ENCODE results near the gene CFAP99. TPM values are rescaled to one million over a fixed set of nuclear protein-coding genes. Genes with fewer than 3 reads are reported as not detected.
A peak's percentile ranks its signal among the peaks of the same experiment; 100 is the strongest.
"Not testable (repeated sequence)": the region's sequence is repeated elsewhere in the genome, so short reads cannot be mapped to it uniquely, and the experiment has no call there.

CFAP99 gene
- polyA plus RNA-seq, 6 donors from 2014 or later: not detected

DNA sequence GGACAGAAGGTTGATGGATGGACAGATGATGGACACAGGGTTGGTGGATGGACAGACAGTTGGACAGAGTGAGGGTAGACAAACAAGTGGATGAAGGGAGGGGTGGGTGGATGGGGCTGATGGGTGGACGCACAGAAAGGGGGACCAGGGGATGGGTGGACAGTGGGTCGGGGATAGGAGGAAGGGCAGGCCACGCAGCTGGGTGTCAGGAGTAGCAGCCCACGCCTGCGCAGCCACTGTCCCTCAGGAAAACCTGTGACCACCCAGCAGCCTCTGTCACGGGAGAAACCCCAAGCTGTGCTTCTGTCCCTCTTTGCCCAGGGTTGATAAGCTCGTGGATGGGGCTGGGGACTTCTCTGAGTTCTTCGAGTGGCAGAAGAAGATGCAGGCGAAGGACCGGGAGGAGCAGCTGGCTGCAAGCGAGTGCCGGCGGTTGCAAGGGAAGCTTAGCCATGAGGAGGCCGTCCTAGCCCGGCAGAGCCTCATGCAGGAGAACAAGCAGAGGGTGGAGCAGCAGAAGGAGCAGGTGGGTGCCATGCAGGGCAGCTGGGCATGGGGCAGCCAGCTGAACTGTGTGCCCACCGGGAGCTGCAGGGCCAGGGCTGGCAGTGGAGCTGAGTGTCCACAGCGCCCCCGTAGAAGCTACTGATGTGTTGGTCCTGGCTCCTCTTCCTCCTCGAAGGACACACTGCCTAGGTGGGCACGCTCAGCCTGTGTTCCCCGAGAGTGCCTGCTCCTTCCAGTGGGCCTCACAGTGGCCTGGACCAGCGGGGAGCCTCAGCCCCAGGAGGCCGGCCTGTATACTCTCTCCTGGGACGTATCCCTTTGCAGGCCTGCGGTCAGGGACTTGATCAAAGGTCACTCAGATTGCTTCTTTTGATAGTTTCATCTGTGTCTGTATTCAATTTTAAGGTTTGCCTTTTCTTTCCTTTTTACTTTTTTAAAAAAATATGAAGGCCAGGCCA, 33.3 kb downstream of the CFAP99 start:
- no peak for ATAC-seq (ENCODE audit: low read depth in 2 of 2)
- no peak for DNase-seq
- no peak overlapping the region for H3K4me3 Mint-ChIP-seq

DNA sequence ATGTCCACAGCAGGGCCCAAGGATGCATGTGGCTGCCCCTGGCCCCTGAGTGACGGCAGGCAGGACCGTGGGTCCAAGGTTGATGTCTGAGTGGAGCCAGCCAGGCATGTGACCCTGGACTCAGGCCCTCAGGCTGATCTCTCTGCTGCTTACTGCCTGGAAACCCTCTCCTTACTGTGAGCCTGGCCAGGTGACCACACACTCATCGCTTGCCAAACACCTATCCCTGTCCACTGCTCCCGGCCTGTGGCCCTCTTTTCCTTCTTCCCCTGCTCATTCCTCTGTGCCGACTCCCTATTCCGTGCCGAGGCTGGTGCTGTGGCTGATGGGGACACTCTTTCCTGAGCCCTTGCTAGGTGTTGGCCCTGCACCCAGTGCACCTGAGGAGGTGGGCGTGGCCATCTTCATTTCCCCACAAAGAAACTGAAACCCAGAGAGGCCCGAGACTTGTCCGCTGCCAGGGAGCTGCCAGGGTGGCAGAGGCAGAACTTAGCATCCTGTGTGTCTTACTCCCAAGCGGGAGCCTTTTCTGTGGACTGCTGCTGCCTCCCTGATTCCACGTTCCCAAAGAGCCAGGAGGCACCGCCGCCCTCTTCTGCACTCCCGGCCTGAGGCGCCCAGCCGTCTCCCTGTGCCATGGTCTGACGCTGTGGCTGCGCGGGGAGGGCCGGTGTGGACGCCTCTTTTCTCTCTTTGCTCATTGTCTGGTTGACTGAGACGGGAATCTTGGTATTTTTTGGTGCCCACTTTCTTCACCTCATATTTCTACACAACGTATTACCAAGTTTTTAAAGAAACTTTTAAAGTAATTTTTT, 38.9 kb downstream of the CFAP99 start:
- peaks cover 0 to 25% (median 15%) of the 10 kb centered on the region in 3 donors for H3K27me3 Mint-ChIP-seq

More for the DNA sequence above, 33.3 kb downstream of the CFAP99 start:
- H3K9me3 Mint-ChIP-seq: no peaks in the 10 kb centered on the region
- peaks cover 0 to 3% (median 0%) of the 10 kb centered on the region in 3 donors for H3K4me1 Mint-ChIP-seq
- H3K36me3 Mint-ChIP-seq: no peaks in the 10 kb centered on the region
- peak overlapping the region in 1 of 6 donors; percentile 86 for H3K27ac Mint-ChIP-seq
- no peaks in the 10 kb centered on the region for H3K27me3 Mint-ChIP-seq

DNA sequence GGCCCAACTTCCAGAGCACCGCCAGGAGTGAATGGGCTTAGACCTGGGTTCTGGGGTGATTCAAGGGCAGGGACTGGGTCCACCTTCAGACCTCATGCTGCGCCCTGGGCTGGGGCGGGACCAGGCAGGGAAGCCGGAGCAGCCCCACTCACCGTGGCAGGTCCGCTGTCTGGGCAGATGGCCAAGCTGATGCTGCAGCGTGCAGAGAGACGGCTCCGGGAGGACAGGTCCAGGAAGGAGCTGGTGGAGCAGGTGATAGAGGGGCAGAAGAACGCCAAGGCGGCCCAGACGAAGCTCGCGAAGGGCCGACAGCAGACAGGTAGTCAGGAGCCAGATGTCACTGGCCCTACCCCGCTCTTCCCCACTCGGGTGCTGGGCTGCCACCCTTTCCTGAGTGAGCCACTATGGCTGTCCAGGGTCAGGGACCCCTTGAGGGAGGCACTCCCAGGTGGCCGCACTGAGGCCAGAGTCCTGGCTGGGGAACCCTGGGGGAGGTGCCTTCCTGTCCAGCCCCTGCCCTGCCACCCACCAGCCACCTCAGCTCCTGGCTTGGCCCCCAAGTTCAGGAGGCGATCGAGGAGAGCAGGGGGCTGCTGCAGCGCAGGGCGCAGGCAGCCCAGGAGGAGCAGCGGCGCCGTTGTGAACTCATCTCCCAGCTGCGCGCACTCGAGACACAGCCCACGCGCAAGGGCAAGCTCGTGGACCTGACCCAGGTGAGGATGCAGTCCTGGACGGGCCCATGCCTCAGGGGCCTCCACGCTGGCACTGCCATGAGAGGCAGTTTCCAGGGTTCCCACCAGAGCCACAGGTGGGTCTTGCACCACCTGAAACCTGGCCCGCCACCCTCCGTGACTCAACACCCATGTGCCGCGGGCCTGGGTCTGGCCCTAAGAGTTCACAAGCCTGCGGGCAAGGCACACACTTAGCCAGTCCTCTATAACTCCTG, 40.1 kb downstream of the CFAP99 start:
- DNase-seq: no peak
- H3K4me3 Mint-ChIP-seq: no peak overlapping the region
- H3K4me1 Mint-ChIP-seq: peaks cover 12 to 16% (median 12%) of the 10 kb centered on the region in 3 donors
- no peak overlapping the region for H3K27ac Mint-ChIP-seq
- no peak for ATAC-seq (ENCODE audit: low read depth in 2 of 2)
- no peaks in the 10 kb centered on the region for H3K36me3 Mint-ChIP-seq
- H3K9me3 Mint-ChIP-seq: no peaks in the 10 kb centered on the region
- H3K27me3 Mint-ChIP-seq: peaks cover 0 to 25% (median 15%) of the 10 kb centered on the region in 3 donors

More for the DNA sequence above, 38.9 kb downstream of the CFAP99 start:
- Mint-ChIP-seq H3K9me3 (no peaks in the 10 kb centered on the region), H3K36me3 (no peaks in the 10 kb centered on the region), H3K4me3 (no peak overlapping the region), H3K4me1 (peaks cover 8 to 11% (median 9%) of the 10 kb centered on the region in 3 donors), H3K27ac (no peak overlapping the region)
- DNase-seq (no peak), ATAC-seq (ENCODE audit: low read depth in 2 of 2) (no peak)

GRCh38 chr4:2459589-2460349, 41.0 kb downstream of the CFAP99 start:
- no peaks in the 10 kb centered on the region for H3K36me3 Mint-ChIP-seq
- H3K27ac Mint-ChIP-seq: peak overlapping the region in 2 of 6 donors; percentile 56 to 91
- ATAC-seq (ENCODE audit: low read depth in 2 of 2) (no peak), DNase-seq (no peak)
- peak overlapping the region in 3 of 8 donors; percentile 24 to 77 (median 31) for H3K4me3 Mint-ChIP-seq
- H3K27me3 Mint-ChIP-seq: peaks cover 0 to 25% (median 15%) of the 10 kb centered on the region in 3 donors
- H3K9me3 Mint-ChIP-seq: no peaks in the 10 kb centered on the region
- H3K4me1 Mint-ChIP-seq: peaks cover 12 to 16% (median 12%) of the 10 kb centered on the region in 3 donors

- ATAC-seq (ENCODE audit: low read depth in 2 of 2) (no peak), DNase-seq (no peak)
- Mint-ChIP-seq H3K4me1 (peaks cover 12 to 16% (median 12%) of the 10 kb centered on the region in 3 donors), H3K27me3 (peaks cover 0 to 25% (median 15%) of the 10 kb centered on the region in 3 donors), H3K27ac (peak overlapping the region in 1 of 6 donors; percentile 40), H3K9me3 (no peaks in the 10 kb centered on the region), H3K36me3 (no peaks in the 10 kb centered on the region), H3K4me3 (peak overlapping the region; percentile 79 to 88 (median 85))
Measured at GRCh38 chr4:2461246-2461960, 42.6 kb downstream of the CFAP99 start.

- peaks cover 12 to 16% (median 16%) of the 10 kb centered on the region in 3 donors for H3K4me1 Mint-ChIP-seq
- DNase-seq (peak; percentile 70), ATAC-seq (ENCODE audit: low read depth in 2 of 2) (peak; percentile 98 to 99)
- H3K27me3 Mint-ChIP-seq: peaks cover 0 to 24% (median 15%) of the 10 kb centered on the region in 3 donors
- H3K36me3 Mint-ChIP-seq: no peaks in the 10 kb centered on the region
- peak overlapping the region; percentile 79 to 88 (median 85) for H3K4me3 Mint-ChIP-seq
- no peak overlapping the region for H3K27ac Mint-ChIP-seq
- no peaks in the 10 kb centered on the region for H3K9me3 Mint-ChIP-seq
Measured at GRCh38 chr4:2462218-2462991, 43.6 kb downstream of the CFAP99 start.

DNA sequence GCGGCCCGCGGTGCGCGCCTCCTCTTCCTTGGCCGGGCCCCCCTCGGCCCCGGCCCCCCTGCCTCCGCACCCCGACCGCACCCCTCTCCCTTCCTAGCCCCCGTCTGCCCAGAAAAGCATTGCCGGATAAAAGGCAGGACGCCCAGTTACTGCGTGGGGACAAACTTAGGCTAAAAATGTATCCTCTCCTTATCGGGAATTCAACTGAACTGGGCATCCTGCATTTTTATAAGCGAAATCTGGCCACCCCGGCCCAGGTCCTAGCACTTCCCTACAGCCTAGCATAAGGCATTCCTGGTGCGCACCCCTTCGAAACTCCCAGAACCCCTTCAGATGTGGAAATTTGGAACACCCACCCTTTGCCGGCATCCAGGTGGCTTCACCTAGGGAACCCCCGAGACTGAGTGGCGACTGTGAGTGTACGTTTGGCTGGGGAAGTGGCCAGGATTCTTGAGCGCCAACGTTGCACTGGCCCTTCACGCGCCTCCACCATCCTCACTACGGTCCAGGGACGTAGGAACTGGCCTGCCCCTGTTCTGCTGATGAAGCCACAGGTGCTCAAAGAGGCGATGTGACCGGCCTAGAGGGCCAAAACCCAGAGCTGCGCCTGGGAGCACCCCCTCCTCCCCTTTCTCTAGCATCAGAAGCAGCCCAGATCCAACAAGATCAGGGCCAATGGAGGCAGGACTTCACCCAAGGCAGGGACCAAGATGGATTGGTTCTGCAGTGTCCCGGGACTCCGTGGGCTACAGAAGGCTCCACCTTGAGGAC, 44.4 kb downstream of the CFAP99 start:
- DNase-seq (no peak), ATAC-seq (ENCODE audit: low read depth in 2 of 2) (no peak)
- peak overlapping the region in 4 of 6 donors; percentile 49 to 81 (median 62) for H3K27ac Mint-ChIP-seq

GRCh38 chr4:2465032-2465431, 46.3 kb downstream of the CFAP99 start:
- DNase-seq (no peak), ATAC-seq (ENCODE audit: low read depth in 2 of 2) (no peak)
- H3K4me1 Mint-ChIP-seq: peaks cover 19 to 34% (median 30%) of the 10 kb centered on the region in 3 donors
- no peak overlapping the region for H3K27ac Mint-ChIP-seq
- H3K9me3 Mint-ChIP-seq: no peaks in the 10 kb centered on the region
- peak overlapping the region in 2 of 8 donors; percentile 15 to 68 for H3K4me3 Mint-ChIP-seq
- peaks cover 0 to 9% (median 7%) of the 10 kb centered on the region in 3 donors for H3K27me3 Mint-ChIP-seq
- no peaks in the 10 kb centered on the region for H3K36me3 Mint-ChIP-seq

More for the DNA sequence above, 44.4 kb downstream of the CFAP99 start:
- Mint-ChIP-seq H3K27me3 (peaks cover 0 to 17% (median 15%) of the 10 kb centered on the region in 3 donors), H3K4me1 (peaks cover 12 to 24% (median 22%) of the 10 kb centered on the region in 3 donors), H3K9me3 (no peaks in the 10 kb centered on the region), H3K36me3 (no peaks in the 10 kb centered on the region), H3K4me3 (peak overlapping the region; percentile 68 to 87 (median 72))

GRCh38 chr4:2465544-2465943, 46.8 kb downstream of the CFAP99 start:
- not testable (repeated sequence) for ATAC-seq (ENCODE audit: low read depth in 2 of 2); H3K36me3 Mint-ChIP-seq; H3K27ac Mint-ChIP-seq; DNase-seq; H3K27me3 Mint-ChIP-seq; H3K9me3 Mint-ChIP-seq
- H3K4me3 Mint-ChIP-seq: peak overlapping the region in 1 of 8 donors; percentile 68
- peaks cover 24 to 39% (median 35%) of the 10 kb centered on the region in 3 donors for H3K4me1 Mint-ChIP-seq

DNA sequence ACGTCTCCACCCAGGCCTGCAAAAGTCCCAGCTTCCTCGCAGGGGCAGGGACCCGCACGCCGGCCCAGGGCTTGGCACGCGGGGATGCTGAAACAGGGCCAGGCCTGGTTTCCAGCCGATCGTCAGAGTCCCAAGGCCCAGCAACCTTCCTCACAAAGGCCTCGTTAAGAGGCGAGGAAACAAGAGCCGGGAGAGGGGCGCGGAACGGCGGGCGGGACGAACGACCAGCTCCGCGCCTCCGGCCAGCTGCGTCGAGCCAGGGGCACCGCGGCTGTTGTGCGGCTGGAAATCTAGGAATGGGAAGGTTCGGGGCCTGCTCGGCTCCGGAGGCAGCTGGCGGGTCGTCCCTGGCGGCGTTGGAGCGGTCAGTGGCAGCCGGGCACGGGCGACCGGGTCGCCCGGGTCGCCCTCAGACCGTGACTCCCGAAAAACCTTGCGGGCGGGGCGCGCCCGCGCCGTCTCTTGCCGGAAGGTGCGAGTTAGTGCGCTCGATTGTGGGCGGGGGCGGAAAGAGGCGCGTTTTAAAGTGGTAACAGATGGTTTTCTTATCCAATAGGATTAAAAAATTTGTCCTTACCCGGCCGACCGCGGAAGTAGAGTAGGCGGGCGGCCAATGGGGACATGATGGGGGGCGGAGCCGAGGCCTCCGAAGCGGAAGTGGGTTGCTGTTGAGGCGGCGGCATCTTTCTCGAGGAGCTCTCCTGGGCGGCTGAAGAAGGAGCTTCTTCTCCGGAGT, 49.9 kb downstream of the CFAP99 start, which contains the start of gene RNF4:
Gene RNF4, plus strand, starts transcription at position 651 of the 736 bp plus-strand sequence. CDS start 21,388 bp downstream, outside the sequence.
- H3K9me3 Mint-ChIP-seq: no peaks in the 10 kb centered on the region
- H3K4me1 Mint-ChIP-seq: peaks cover 24 to 45% (median 41%) of the 10 kb centered on the region in 3 donors
- ATAC-seq (ENCODE audit: low read depth in 2 of 2) (peak; percentile 82 to 87), DNase-seq (peak; percentile 95)
- no peaks in the 10 kb centered on the region for H3K27me3 Mint-ChIP-seq
- H3K4me3 Mint-ChIP-seq: peak within 1 kb of the TSS; percentile 92 to 98 (median 96)
- H3K27ac Mint-ChIP-seq: peak within 1 kb of the TSS; percentile 92 to 99 (median 98)
- no peaks in the 10 kb centered on the region for H3K36me3 Mint-ChIP-seq

Measured in naive B cell (primary cell).